Activated gamma-delta T cell (primary cell): ENCODE data around the gene TUBA8.

Experiments used
- DNase-seq: peaks from one replicate; lab custom pipeline; 2025; lab: John Stamatoyannopoulos, UW

Gene TUBA8

GRCh38 chr22:18077087-18077638, 33.4 kb upstream of the TUBA8 start:
- no peak for DNase-seq

GRCh38 chr22:18077639-18078328, 32.8 kb upstream of the TUBA8 start, which contains the start of gene PEX26:
Gene PEX26 (plus strand): TSS chr22:18077990. CDS start chr22:18078377, 387 bp downstream.
- DNase-seq: peak; percentile 91

GRCh38 chr22:18078329-18079041, 32.1 kb upstream of the TUBA8 start:
- DNase-seq: peak; percentile 34

GRCh38 chr22:18079706-18080233, 30.8 kb upstream of the TUBA8 start:
- no peak for DNase-seq

DNA sequence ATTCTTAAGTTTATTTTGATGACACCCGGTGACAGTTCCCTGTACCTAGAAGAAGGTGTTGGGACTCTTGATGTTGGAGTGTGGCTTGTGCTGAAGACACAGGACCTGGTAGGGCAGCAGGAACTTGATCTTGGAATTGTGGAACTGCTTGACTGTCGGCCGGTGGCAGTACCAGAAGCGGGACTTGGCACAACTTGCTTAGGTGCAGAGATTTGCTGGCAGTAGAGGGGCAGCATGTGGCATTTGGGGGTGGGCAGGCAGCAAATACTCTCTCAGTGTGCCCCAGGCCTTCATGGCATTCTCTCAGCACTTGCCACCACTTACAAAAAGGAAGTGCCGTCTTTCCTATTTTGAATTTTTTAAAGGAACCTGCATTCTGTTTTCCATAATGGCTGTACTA, 29.2 kb upstream of the TUBA8 start:
- DNase-seq: no peak

DNA sequence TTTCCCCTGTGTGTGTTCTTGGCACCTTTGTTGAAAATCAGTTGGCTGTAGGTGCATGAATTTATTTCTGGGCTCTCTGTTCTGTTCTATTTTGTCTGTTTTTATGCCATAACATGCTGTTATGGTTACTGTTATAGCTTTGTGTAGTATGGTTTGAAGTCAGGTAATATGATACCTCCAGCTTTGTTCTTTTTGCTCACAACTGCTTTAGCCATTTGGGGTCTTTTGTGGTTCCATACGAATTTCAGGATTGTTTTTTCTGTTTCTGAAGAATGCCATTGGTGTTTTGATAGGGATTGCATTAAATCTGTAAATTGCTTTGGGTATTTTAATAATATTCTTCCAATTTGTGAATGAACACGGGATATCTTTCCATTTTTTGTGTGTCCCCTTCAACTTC, 28.1 kb upstream of the TUBA8 start:
- DNase-seq: no peak

GRCh38 chr22:18083406-18083805, 27.2 kb upstream of the TUBA8 start:
- DNase-seq: no peak

GRCh38 chr22:18085188-18085587, 25.4 kb upstream of the TUBA8 start:
- no peak for DNase-seq

DNA sequence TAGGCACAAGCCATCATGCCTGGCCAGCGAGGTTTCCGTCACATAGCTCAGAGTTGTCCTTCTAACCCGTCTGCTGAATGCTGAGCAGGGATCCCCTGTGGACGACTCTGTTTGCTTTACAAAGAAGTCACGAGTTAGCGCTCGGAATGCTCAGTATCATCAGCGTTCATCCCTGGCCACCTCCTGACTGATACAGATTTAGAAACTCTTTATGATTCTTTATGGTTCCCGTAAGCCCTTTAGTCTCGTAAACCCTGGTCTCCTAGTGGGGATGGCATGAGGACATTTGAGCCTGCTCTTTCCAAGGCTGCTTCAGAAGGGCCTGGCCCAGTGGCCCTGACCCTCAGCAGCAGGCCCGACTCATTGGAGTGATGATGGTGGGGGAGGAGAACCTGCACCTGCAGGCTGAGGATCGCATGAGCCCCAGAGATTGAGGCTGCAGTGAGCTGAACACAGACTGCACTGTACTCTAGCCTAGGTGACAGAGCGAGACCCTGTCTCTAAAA, 23.2 kb upstream of the TUBA8 start:
- no peak for DNase-seq

- DNase-seq: no peak
Observed at GRCh38 chr22:18088825-18089568, 21.6 kb upstream of the TUBA8 start.

- DNase-seq: no peak
Observed at GRCh38 chr22:18090286-18090685, 20.3 kb upstream of the TUBA8 start.

DNA sequence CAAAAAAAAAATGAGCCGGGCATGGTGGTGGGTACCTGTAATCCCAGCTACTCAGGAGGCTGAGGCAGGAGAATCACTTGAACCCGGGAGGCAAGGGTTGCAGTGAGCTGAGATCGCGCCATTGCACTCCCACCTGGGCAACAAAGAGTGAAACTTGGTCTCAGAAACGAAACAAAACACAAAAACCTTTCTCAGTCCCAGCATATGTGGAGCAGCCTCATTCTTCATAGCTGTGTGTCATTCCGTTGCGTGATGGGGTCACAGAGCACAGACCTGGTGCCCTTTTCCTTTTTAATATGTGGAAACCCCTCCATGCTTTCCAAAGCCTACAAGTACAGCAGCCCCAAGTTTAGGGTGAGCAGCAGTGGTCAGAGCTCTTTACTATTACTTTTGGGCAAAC, 19.1 kb upstream of the TUBA8 start:
- no peak for DNase-seq

GRCh38 chr22:18091916-18092526, 18.6 kb upstream of the TUBA8 start:
- DNase-seq: no peak

GRCh38 chr22:18093661-18094060, 16.9 kb upstream of the TUBA8 start:
- DNase-seq: no peak

GRCh38 chr22:18095101-18095805, 15.4 kb upstream of the TUBA8 start:
- no peak for DNase-seq

- DNase-seq: no peak
Observed at GRCh38 chr22:18096823-18097222, 13.8 kb upstream of the TUBA8 start.

DNA sequence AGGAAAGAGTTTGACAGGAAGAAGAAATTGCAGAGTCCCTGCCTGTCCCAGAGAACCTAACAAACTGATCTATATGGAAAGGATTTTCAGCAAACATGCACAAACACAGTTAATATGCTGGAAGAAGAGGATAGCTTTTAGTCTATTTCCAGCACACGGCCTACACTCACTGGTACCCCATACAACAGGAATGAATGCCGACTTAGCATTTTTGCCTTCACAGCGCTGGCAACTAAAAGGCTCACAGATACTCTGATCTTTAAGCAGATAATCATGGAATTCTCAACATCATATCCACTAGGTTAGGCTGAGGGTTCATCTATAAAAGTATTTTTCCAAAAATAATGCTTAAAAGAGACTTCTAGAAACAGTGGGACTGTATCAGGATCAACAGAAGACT, 9.8 kb upstream of the TUBA8 start:
- no peak for DNase-seq

DNA sequence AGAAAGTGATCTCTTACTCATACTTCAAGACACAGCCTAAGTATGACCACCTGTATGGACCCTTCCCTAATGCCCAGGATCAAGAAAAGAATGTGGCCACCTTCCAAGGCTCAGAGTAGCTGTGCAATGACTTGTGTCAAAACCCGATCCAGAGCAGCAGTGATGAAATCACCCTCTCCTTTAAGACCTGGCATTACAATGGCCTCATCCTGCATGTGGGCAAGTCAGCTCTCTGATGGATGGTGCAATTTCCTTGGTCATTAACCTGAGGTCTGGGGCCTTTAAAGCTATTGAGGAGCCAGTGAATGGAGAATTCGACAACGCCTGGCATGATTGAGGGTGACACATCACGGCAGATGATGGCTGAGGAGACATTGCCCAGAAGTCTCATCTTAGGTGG, 9.1 kb upstream of the TUBA8 start:
- no peak for DNase-seq

- no peak for DNase-seq
Observed at GRCh38 chr22:18103527-18104269, 6.9 kb upstream of the TUBA8 start.

DNA sequence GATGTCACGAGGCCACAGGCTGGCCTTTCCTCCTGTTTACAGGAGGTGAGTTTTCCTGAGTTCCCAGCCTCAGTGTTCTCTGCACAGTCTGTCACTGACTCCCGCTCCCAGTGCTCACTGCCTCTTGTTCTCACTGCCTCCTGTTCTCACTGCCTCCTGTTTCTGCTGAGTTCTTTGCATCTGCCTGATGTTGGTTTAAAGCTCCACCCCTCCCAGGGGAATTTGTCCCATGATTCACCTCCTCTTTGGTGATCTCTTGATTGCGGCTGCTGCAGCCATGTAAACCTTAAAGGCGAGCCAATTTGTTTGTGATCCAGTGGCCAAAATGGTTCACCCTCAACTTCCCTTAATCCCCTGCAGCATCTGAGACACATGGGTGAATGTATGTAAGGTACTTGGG, 6.0 kb upstream of the TUBA8 start:
- no peak for DNase-seq
